Amniotic stem cell (primary cell): ENCODE results near the gene PAXX.

Source experiments
- DNase-seq: peaks from one replicate; lab custom pipeline; 2025; lab: John Stamatoyannopoulos, UW

PAXX gene

GRCh38 chr9:136952876-136953770 lies 39.1 kb upstream of the PAXX start:
- DNase-seq, result no peak

GRCh38 chr9:136953771-136954269 lies 38.4 kb upstream of the PAXX start:
- no peak for DNase-seq

- no peak for DNase-seq
Measured at GRCh38 chr9:136954270-136955083, 37.7 kb upstream of the PAXX start.

GRCh38 chr9:136955202-136955942 lies 36.9 kb upstream of the PAXX start:
- DNase-seq, result no peak

- no peak for DNase-seq
Measured at GRCh38 chr9:136955943-136956335, 36.3 kb upstream of the PAXX start.

GRCh38 chr9:136956604-136957003 lies 35.6 kb upstream of the PAXX start:
- DNase-seq, result no peak

- no peak for DNase-seq
Measured at GRCh38 chr9:136957461-136957860, 34.8 kb upstream of the PAXX start.

- no peak for DNase-seq
Measured at GRCh38 chr9:136957901-136958300, 34.3 kb upstream of the PAXX start.

- no peak for DNase-seq
Measured at GRCh38 chr9:136958473-136958872, 33.7 kb upstream of the PAXX start.

- DNase-seq, result no peak
Measured at GRCh38 chr9:136958898-136959850, 33.0 kb upstream of the PAXX start.

- no peak for DNase-seq
Measured at GRCh38 chr9:136960212-136960937, 31.8 kb upstream of the PAXX start.

GRCh38 chr9:136960938-136961275 lies 31.3 kb upstream of the PAXX start:
- no peak for DNase-seq

GRCh38 chr9:136961279-136962065 lies 30.8 kb upstream of the PAXX start:
- no peak for DNase-seq

GRCh38 chr9:136962163-136962562 lies 30.1 kb upstream of the PAXX start:
- no peak for DNase-seq

- no peak for DNase-seq
Measured at GRCh38 chr9:136962701-136963248, 29.4 kb upstream of the PAXX start.

- DNase-seq, result no peak
Measured at GRCh38 chr9:136963341-136963740, 28.9 kb upstream of the PAXX start.

- DNase-seq, result no peak
Measured at GRCh38 chr9:136963751-136964150, 28.5 kb upstream of the PAXX start.

GRCh38 chr9:136964171-136964689 lies 28.0 kb upstream of the PAXX start:
- no peak for DNase-seq

GRCh38 chr9:136964833-136965422 lies 27.3 kb upstream of the PAXX start:
- no peak for DNase-seq
